ENCODE data around the gene SMCR8. TPM values are rescaled to one million over a fixed set of nuclear protein-coding genes. Genes with fewer than 3 reads are reported as not detected.

SMCR8 gene
- total and polyA plus RNA-seq, 2 donors (not counting 1 experiment from before 2014, with no cell fraction given) = 8.6 to 19.5 TPM

DNA sequence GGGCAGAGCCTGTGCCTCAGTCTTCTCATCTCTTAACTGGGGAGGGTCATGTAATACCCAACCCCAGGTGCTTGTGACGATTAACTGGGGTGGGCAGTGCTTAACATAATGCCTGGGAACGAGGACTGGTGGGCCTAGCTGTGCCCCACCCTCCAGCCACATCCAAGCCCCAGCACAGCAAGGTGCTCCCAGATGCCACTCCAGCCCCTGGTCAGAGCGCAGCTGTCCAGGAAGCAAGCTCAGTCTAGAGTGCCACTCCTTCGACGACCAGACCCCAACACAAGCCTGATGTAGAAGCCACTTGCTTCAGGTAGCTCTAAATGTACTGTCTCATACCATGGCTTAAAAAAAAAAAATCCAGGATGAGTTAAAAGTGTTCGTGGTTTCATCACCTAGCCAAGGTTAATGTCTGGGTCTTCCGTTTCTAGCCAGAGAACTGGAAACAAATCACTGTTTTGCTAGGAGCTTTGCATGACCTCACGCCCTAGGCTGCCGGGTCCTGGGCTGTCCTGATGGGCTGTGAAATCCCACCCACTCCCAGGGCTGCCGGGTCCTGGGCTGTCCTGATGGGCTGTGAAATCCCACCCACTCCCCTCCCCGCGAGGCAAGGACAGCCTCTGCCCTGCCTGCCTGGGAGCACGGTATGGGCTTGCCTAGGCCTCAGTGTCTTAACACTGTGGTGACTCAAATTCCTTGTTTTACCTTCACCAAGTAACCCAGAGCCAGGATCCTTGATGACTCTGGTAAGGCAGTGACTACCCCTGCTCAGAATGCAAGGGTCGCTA is 47.0 kb upstream of the SMCR8 start:
- no peak overlapping the region for H3K9ac ChIP-seq (ENCODE audit: insufficient read depth, low read length)
- H3K79me2 ChIP-seq (ENCODE audit: control insufficient read depth, insufficient read depth, low read length) = no peaks in the 10 kb centered on the region
- H3K36me3 ChIP-seq (ENCODE audit: control insufficient read depth, insufficient read depth, low read length) = peaks cover 13% of the 10 kb centered on the region
- no peaks in the 10 kb centered on the region for H3K27me3 ChIP-seq (ENCODE audit: control insufficient read depth, insufficient read depth, low read length)
- no peaks in the 10 kb centered on the region for H4K20me1 ChIP-seq (ENCODE audit: control insufficient read depth, extremely low read depth, insufficient read depth, low read length)
- no peak overlapping the region for H3K4me3 ChIP-seq (replicated peaks in 1 of 4; ENCODE audit: control extremely low read depth in 1 of 4, insufficient read depth in 1 of 4, low read depth in 3 of 4, low read length in 4 of 4)
- no peaks in the 10 kb centered on the region for H3K9me3 ChIP-seq (ENCODE audit: control insufficient read depth, insufficient read depth, low read depth, low read length)
- peak overlapping the region; percentile 20 for H3K27ac ChIP-seq (ENCODE audit: insufficient read depth, low read length)
- no peak overlapping the region for H2AFZ ChIP-seq (ENCODE audit: low read length)
- H3K4me1 ChIP-seq (ENCODE audit: control insufficient read depth, extremely low read depth, insufficient read depth, low read length) = peaks cover 3% of the 10 kb centered on the region
- peak in 1 of 2 donors; percentile 39 for DNase-seq (ENCODE audit: low read depth in 2 of 2)
- TF ChIP-seq, protein P1, sequence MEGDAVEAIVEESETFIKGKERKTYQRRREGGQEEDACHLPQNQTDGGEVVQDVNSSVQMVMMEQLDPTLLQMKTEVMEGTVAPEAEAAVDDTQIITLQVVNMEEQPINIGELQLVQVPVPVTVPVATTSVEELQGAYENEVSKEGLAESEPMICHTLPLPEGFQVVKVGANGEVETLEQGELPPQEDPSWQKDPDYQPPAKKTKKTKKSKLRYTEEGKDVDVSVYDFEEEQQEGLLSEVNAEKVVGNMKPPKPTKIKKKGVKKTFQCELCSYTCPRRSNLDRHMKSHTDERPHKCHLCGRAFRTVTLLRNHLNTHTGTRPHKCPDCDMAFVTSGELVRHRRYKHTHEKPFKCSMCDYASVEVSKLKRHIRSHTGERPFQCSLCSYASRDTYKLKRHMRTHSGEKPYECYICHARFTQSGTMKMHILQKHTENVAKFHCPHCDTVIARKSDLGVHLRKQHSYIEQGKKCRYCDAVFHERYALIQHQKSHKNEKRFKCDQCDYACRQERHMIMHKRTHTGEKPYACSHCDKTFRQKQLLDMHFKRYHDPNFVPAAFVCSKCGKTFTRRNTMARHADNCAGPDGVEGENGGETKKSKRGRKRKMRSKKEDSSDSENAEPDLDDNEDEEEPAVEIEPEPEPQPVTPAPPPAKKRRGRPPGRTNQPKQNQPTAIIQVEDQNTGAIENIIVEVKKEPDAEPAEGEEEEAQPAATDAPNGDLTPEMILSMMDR (conservative IDR thresholded peaks at IDR 0.05 in 1 of 2, IDR thresholded peaks at IDR 0.05 in 1 of 2; ENCODE audit: low read depth in 1 of 2, low read length in 2 of 2) = no peak
- no peak for TF ChIP-seq EZH2 (IDR thresholded peaks at IDR 0.05; ENCODE audit: low read length, missing control alignments)
- H3K4me2 ChIP-seq (ENCODE audit: extremely low read depth, insufficient read depth, low read length) = no peak overlapping the region

DNA sequence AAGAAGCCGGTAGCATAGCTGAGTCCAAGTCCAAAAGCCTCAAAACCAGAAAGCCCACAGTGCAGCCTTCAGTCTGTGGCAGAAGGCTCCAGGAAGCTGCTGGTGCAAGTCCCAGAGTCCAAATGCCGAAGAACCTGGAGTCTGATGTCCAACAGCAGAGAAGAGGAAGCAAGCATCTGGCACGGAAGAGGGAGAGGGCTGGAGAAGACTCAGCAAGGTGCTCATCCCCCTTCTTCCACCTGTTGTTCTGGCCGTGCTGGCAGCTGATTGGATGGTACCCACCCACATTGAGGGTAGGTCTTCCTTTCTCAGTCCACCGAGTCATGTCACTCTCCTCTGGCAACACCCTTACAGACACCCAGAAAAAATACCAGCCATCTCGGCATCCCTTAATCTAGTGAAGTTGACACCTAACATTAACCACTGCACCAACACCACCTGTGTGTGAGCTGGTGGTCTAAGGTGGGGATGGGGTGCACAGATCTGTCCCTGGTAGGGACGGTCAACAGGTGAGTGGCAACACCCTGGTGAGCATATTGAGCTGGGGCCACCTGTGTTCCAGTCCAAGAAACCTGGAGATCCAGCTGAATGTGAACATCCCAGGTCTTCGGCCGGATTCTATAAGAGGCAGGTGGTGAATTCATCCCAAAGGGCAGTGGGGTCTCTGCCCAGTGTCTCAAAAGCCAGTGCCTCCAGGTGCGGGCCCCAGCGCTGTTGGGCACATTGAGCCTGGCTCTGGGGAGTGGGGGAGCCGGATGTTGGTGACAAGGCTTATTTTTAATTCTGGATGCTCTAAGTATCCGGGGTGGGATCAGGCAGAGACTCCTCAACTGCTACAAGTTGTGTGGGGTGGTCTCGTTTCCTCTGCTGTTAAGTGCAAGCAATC is 44.8 kb upstream of the SMCR8 start:
- H4K20me1 ChIP-seq (ENCODE audit: control insufficient read depth, extremely low read depth, insufficient read depth, low read length) = no peaks in the 10 kb centered on the region
- no peak overlapping the region for H3K4me2 ChIP-seq (ENCODE audit: extremely low read depth, insufficient read depth, low read length)
- H3K9ac ChIP-seq (ENCODE audit: insufficient read depth, low read length) = no peak overlapping the region
- no peak overlapping the region for H2AFZ ChIP-seq (ENCODE audit: low read length)
- H3K27me3 ChIP-seq (ENCODE audit: control insufficient read depth, insufficient read depth, low read length) = no peaks in the 10 kb centered on the region
- H3K4me1 ChIP-seq (ENCODE audit: control insufficient read depth, extremely low read depth, insufficient read depth, low read length) = peaks cover 3% of the 10 kb centered on the region
- no peaks in the 10 kb centered on the region for H3K79me2 ChIP-seq (ENCODE audit: control insufficient read depth, insufficient read depth, low read length)
- DNase-seq (ENCODE audit: low read depth in 2 of 2) = no peak
- peaks cover 12% of the 10 kb centered on the region for H3K36me3 ChIP-seq (ENCODE audit: control insufficient read depth, insufficient read depth, low read length)
- TF ChIP-seq EZH2 (IDR thresholded peaks at IDR 0.05; ENCODE audit: low read length, missing control alignments) = no peak
- TF ChIP-seq, protein P1 (conservative IDR thresholded peaks at IDR 0.05 in 1 of 2, IDR thresholded peaks at IDR 0.05 in 1 of 2; ENCODE audit: low read depth in 1 of 2, low read length in 2 of 2) = no peak
- H3K4me3 ChIP-seq (replicated peaks in 1 of 4; ENCODE audit: control extremely low read depth in 1 of 4, insufficient read depth in 1 of 4, low read depth in 3 of 4, low read length in 4 of 4) = no peak overlapping the region
- no peaks in the 10 kb centered on the region for H3K9me3 ChIP-seq (ENCODE audit: control insufficient read depth, insufficient read depth, low read depth, low read length)
- no peak overlapping the region for H3K27ac ChIP-seq (ENCODE audit: insufficient read depth, low read length)

DNA sequence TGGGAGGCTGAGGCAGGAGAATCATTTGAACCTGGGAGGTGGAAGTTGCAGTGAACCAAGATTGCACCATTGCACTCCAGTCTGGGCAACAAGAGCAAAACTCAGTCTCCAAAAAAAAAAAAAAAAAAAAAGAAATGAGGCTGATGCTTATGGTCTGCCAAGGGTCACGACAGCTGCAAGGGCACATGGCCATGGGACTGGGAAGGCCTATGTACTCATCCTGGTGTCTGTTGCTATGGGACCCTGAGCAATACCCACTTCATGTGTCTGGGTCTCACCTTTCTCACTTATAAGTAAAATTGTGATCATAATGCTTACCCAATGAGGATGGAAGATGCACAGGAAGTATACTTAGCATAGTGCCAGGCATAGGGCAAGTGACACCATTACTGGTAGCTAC is 38.0 kb upstream of the SMCR8 start:
- TF ChIP-seq, protein P1 (conservative IDR thresholded peaks at IDR 0.05 in 1 of 2, IDR thresholded peaks at IDR 0.05 in 1 of 2; ENCODE audit: low read depth in 1 of 2, low read length in 2 of 2) = no peak
- TF ChIP-seq EZH2 (IDR thresholded peaks at IDR 0.05; ENCODE audit: low read length, missing control alignments) = no peak
- Histone ChIP-seq H3K9ac (ENCODE audit: insufficient read depth, low read length) (no peak overlapping the region), H3K4me3 (replicated peaks in 1 of 4; ENCODE audit: control extremely low read depth in 1 of 4, insufficient read depth in 1 of 4, low read depth in 3 of 4, low read length in 4 of 4) (no peak overlapping the region), H3K9me3 (ENCODE audit: control insufficient read depth, insufficient read depth, low read depth, low read length) (no peaks in the 10 kb centered on the region), H3K27me3 (ENCODE audit: control insufficient read depth, insufficient read depth, low read length) (no peaks in the 10 kb centered on the region), H3K79me2 (ENCODE audit: control insufficient read depth, insufficient read depth, low read length) (no peaks in the 10 kb centered on the region), H3K4me1 (ENCODE audit: control insufficient read depth, extremely low read depth, insufficient read depth, low read length) (peaks cover 2% of the 10 kb centered on the region), H3K36me3 (ENCODE audit: control insufficient read depth, insufficient read depth, low read length) (peaks cover 30% of the 10 kb centered on the region), H2AFZ (ENCODE audit: low read length) (no peak overlapping the region), H3K4me2 (ENCODE audit: extremely low read depth, insufficient read depth, low read length) (no peak overlapping the region), H3K27ac (ENCODE audit: insufficient read depth, low read length) (no peak overlapping the region), H4K20me1 (ENCODE audit: control insufficient read depth, extremely low read depth, insufficient read depth, low read length) (no peaks in the 10 kb centered on the region)
- no peak for DNase-seq (ENCODE audit: low read depth in 2 of 2)
